HG03558 (cell line): ENCODE data around the gene SYNE4.
"Not testable (repeated sequence)": the region's sequence is repeated elsewhere in the genome, so short reads cannot be mapped to it uniquely, and the experiment has no call there.

Experiments used
- ATAC-seq: cut with Tn5 transposase; IDR thresholded peaks from one replicate; pipeline ENCODE4 v1.9.1; 2021; ENCODE audit warnings: moderate number of reproducible peaks; ENCODE audit not compliant: unreplicated experiment; ENCODE audit errors: extremely low read depth

Gene SYNE4

DNA sequence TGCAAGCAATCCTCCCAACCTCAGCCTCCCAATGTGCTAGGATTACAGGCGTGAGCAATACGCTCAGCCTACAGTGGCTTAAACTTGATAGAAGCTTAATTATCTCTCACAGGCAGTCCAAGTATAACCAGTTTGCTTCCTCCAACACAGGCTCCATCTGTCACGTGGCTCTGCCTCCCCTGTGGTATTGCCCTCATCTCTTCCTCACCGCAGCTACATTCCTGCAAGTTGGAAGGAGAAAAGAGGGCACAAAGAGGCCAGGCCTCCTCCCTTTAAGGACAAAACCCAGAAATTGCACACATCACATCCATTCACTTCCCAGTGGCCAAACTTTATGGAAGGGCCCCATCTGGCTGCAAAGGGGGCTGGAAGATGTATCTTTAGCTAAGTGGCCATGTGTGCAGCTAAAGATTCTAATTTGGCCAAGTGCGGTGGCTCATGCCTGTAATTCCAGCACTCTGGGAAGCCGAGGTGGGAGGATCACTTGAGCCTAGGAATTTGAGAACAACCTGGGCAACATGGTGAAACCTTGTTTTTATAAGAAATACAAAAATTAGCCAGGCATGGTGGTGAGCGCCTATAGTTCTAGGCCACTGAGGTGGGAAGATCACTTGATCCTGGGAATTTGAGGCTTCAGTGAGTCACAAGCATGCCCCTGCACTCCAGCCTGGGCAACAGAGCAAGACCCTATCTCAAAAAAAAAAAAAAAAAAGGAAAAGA, 16.7 kb downstream of the SYNE4 start:
- ATAC-seq, result no peak

DNA sequence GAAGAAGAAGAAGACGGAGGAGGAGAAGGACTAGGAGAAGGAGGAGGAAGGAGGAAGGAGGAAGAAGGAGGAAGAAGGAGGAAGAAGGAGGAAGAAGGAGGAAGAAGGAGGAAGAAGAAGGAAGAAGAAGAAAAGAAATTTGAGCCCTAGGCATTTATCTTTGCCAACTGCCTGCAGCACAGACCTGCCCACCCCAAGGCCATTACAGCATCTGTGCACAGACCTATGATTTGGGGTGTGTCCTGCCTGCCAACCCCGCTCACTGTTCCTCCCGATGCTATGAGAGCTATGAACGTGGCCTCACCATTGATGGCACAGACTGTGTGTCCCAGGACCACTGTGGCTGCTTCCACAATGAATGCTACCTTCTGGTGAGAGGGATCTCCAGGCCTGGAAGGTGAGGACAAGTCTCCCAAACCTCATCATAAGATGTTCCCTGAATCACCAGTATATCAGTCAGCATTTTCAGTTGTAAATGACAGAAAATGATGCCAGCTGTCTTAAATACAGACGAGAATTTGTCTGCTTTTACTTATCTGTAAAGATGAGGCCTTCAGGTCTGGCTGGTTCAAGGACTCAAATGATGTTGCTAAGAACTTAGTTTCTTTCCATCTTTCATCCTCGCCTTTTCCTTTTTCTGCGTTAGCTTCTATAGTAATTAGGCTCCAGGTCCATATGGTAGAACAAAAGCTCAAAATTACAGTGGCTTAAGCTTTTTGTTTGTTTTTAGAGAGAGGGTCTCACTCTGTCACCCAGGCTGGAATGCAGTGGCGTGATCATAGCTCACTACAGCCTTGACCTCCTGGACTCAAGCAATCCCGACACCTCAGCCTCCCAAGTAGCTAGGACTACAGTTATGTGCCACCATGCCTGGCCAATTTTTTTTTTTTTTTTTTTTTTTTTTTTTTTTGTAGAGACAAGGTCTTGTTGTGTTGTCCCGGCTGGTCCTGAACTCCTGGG, 17.6 kb downstream of the SYNE4 start:
- ATAC-seq, result no peak

DNA sequence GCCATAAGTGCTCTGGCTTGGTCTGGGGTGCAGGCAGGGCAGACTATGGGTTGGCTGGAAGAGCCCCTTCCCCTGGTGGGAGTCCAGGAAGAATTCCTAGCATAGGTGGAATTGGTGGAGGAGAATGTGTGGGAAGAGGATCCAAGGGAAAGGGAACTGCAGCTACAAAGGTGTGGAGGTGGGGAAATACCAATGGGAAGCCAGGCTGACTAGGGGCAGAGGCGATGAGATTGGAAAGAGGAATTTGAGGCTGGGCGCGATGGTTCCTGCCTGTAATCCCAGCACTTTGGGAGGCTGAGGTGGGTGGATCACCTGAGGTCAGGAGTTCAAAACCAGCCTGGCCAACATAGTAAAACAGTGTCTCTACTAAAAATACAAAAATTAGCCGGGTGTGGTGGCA, 18.5 kb downstream of the SYNE4 start:
- ATAC-seq, result no peak

DNA sequence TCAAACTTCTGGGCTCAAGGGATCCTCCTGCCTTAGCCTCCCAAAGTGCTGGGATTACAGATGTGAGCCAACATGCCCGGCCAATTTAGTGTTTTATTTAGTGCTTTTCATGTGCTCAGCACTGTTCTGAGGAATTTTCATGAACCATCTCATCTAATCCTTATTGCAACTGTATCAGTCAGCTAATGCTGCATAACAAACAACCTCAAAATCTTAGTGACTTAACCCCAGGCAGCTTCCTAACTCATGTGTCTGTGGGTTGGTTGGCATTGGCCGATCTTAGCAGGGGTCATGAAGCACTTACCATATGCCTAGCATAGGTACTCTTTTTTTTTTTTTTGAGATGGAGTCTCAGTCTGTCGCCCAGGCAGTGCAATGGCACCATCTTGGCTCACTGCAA, 19.8 kb downstream of the SYNE4 start:
- no peak for ATAC-seq

DNA sequence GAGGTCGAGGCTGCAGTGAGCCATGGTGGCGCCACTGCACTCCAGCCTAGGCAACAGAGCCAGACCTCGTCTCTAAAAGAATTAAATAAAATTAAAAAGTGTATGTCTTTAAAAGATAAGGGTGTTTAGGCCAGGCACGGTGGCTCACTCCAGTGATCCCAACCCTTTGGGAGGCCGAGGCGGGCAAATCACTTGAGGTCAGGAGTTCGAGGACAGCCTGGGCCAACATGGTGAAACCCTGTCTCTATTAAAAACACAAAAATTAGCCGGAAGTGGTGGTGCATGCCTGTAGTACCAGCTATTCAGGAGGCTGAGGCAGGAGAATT, 21.1 kb downstream of the SYNE4 start:
- ATAC-seq, result no peak

DNA sequence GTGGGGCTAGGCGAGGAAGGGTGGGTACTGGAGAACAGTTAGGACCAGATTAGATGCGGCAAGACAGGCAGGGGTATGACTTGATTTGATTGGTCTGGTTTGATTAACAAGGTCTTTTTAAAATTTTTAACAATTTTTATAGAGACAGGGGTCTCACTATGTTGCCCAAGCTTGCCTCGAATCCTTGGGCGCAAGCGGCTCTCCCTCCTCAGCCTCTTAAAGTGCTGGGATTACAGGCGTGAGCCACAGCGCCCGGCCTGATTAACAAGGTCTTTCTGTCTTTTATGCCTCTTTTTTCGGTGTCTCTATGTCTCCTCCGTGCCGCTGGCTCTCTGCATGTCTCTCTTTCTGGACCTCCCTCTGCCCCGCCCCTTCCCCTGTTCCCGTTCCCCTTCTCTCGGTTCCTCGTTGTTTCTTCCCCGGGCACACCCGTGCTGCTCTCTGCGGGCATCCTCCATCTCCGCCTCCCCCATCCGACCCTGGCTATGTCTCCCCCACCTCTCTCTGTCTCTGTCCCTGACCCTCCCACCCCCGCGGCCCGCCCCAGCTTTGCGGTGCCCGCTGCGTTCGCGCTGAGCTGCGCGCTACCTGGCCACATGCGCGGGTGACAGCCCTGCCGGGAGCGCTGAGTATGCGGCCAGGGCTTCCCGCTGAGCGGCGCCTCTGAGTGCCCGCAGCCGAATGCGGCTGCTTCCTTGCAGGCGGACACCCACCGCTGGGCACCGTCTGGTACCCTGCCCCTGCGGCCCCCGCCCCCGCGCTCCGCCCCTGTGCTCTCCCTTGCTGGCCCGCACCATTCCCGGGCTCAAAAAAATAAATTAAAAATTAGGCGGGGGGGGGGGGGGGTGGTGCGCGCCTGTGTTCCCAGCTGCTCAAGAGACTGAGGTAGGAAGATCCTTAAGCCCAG, 21.7 kb downstream of the SYNE4 start:
- no peak for ATAC-seq

DNA sequence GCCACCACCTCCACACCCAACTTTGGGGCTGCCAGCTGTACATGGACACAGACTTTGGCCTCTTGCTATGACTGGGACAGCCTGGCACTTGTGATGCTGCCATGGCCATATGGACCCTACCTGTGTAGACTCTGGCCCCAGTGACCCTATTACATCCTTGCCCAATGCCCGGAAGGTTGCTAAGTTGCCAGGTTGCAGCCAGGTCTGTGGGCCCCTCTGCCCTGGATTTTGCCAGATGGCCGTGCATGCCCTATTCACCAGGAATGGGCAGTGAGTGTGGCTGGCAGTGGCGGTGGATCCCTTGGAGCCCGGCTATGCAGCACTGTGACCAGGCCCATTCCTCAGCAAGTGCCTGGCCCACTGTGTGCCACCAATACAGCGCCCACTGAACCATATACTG, 22.5 kb downstream of the SYNE4 start:
- ATAC-seq, result no peak

DNA sequence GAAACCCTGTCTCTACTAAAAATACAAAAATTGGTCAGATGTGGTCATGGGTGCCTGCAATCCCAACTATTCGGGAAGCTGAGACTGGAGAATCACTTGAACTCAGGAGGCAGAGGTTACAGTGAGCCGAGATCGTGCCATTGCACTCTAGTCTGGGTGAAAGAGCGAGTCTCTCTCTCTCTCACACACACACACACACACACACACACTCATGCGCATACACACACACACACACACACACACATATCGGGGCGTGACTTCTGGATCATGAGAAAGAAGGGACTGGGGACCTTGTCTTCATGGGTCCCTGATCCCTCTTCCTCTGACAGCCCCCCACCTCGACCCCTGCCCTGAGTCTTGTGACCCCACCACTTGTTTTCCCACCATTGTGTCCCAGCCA, 25.4 kb downstream of the SYNE4 start:
- ATAC-seq, result no peak

DNA sequence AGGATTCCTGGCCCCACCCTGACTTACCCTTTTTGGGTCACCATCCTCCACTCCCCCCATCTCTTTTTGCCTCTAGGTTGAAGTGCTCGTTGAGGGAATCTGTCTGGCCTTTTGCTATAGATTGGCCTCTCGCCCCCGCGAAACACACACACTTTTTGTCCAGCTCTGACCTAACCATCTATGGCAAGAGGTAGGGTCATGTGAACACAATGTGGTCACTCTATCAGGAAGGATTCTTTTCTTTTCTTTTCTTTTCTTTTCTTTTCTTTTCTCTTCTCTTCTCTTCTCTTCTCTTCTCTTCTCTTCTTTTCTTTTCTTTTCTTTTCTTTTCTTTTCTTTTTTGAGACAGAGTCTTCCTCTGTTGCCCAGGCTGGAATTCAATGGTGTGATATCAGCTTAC, 27.6 kb downstream of the SYNE4 start:
- not testable (repeated sequence) for ATAC-seq

DNA sequence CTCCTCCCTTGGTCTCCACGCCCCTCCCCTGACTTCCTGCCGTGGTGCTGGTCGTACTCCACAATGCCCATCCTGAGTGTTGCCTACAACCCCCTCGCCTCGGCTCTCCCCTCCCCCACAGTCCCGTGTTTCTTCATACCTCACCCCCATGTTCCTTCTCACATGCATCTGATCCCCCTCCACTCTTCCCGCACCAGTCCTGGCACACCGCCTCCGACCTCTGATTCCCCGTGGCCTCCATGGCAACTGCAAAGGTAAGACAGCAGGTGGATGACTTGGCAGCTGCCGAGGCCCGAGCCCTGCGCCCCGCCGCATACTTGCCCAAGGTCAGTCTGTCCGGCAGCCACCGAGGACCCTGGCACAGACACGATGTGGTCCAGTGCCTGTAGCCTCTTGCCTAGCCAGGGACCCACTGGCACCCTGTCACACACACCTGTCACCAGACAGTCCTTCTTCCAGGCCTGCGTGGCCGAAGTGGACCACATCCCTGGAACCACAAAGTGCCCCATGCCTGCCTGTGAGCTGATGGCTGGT, 29.7 kb downstream of the SYNE4 start:
- no peak for ATAC-seq

DNA sequence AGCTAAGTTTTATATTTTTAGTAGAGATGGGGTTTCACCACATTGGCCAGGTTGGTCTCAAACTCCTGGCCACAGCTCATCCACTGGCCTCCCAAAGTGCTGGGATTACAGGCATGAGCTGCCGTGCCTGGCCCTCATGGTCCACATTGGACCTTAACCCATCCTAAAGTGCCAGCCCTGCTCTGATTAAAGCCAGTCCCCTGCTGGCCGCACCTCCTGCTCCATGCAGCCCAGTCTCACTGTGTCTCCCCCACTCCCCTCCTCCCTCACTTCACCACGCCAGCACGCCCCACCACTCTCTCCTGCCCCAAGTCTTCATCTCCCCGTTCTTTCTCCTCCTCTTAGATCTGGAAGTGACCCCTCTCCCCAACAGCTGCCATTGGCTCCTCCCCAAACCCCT, 30.3 kb downstream of the SYNE4 start:
- no peak for ATAC-seq

DNA sequence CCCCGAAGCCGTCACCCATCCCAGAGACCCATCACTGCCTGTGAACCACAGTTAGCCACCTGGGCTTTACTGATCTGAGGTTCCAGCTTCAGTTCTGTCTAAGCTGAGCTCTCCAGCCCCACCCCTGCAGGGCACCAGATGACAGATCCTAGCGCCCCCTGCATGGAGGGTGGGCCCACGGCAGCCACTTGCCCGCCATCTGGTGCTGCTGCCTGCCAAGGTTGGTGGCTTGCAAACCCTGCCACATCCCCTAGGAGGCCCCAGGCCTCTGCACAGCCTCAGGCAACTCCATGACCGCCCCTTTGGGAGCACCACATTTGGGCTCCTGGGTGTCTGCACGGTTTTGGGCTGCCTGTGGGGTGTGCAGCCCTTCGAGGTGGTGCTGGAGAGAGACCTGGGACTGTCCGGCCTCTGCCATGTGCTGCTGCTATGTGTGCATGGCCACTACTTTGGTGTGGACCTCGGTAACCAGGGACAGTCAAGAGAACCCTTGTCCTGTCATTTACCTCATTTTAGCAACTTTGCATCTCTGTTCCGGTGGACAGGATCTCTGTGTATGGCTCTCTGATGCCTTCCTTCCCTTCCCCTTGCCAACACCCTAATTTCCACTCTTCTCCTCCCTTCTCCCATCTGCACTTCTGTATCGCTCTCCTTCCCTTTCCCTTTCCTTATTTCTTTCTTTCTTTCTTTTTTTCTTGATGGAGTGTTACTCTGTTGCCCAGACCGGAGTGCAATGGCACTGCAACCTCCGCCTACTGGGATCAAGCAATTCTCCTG, 31.0 kb downstream of the SYNE4 start:
- ATAC-seq, result no peak

DNA sequence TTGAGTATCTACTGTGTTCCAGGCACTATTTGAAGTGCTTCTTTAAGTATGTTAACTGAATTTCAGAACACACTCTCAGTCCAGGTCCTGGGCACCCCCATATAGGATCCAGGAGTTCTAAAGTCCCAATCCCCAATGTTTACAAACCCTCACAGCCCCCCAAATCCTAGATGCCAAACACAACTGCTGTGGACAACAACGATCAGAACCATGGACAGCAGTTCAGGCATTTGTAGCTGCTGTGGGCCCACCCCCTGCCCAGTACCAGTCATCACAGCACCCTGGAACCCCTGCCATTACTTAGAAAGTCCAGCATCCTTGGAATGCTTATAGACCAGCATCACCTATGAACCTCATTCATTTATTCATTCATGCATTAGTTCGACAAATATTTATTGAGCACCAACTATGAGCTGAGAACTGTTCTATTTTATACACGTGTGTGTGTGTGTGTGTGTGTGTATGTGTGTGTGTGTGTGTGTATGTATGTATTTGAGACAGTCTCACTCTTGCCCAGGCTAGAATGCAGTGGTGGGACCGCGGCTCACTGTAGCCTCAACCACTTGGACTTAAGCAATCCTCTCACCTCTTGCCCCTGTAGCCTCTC, 32.9 kb downstream of the SYNE4 start:
- ATAC-seq, result no peak

DNA sequence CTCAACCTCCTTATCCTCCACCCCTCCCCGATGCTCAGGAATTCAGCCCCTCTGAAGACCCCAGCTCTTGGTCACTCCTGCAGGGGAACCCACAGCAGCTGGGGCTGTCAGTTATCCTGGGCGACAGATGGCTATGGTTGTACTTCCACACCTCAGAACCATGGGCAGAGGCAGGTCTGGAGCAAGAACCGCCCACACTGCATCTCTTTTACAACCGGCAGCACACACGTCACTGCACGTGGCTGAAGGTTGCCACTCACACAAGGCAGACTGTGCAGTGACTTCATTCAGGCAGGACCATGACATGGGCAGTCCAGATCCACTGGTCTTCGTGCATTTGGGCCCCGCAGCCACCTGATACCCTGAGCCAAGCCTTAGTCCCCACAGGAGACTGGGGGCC, 35.1 kb downstream of the SYNE4 start:
- no peak for ATAC-seq

DNA sequence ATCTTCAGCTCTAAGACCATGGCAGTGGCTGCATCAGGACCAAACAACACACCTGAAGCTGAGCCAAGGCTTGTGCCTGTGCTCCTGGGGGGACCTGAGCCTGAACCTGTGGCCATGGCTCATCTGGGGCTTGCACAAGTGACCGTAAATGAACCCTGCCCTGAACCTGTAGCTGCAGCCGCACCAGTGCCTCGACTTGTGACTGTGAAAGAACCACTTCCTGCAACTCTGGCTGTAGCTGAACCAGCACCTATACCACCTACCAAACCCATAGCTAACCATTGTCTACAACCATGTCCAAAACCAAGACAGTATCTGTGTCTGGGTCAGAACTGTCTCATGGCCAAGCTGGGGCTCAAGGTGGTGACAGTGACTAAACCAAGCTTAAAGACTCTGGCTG, 41.8 kb downstream of the SYNE4 start:
- no peak for ATAC-seq

DNA sequence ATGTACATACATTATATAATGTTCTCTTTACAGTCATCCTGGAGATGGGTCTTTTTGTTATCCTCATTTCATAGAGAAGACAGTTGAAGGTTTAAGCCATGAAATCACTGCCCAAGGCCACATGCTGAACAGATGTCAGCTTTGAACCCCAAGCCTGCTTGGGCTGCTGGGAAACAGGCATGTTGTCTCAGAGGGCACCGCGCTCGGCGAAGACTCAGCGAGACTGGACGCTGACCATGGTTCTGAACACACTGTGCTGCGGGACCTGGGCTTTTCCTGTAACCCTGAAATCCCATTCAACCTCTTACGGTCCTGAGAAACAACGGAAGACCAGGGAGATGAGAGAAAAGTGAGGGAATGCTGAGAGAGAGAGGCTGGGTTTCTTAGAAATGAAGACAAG, 45.1 kb downstream of the SYNE4 start:
- no peak for ATAC-seq

DNA sequence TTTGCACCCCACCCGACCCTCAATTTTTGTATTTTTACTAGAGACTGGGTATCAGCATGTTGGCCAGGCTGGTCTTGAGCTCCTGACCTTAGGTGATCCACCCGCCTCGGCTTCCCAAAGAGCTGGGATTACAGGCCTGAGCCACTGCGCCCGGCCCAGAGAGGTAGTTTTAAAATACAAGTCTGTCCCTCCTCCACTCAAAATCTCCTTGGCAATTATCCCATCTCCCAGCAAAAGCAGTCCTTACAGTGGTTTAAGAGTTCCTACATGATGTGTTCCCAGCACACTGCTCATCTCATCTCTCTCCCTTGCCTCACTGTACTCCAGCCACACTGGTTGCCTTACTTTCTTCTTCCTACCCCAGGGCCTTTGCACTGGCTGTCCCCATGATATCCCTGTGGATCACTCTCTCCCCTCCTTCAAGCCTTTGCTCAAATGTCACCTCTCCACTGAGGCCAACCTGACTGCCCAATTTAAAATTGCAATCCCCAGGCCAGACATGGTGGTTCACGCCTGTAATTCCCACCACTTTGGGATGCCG, 48.1 kb downstream of the SYNE4 start:
- no peak for ATAC-seq

DNA sequence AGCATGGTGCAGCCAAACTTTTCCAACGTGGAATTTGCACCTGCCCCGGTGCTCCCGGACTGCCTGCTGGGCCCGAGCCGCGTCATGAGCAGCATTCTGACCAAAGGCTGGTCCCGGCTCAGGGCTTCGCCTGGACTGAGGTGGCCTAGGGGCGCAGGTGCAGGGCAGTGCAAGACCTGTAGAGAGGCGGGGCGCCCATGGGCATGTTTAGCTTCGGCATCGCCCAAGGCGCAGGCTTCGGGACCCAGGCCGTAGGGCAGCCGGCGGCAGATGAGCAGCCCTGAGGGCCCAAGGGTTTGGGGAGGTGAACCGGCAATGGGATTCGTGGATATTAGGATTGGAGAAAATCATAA, 48.7 kb downstream of the SYNE4 start:
- ATAC-seq, result no peak
